NCI-H187 treated with DMSO at 0.1 percent for 48 hours (cell line): ENCODE measurements around the gene DHRS13.
"Not testable (repeated sequence)": the region's sequence is repeated elsewhere in the genome, so short reads cannot be mapped to it uniquely, and the experiment has no call there.

Experiments used
- DNase-seq: peaks from one replicate; lab custom pipeline; 2025; lab: John Stamatoyannopoulos, UW

DHRS13 gene

DNA sequence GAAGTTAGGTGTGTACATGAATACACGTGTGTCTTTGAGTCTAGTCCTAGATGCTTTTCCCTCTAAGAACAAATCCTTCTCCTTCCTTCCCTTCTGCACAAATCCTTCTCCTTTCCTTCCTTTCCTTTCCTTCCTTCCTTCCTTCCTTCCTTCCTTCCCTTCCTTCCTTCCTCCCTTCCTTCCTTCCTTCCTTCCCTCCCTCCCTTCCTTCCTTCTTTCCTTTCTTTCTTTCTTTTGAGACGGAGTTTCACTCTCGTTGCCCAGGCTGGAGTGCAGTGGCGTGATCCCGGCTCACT, 615 bp upstream of the DHRS13 start:
- not testable (repeated sequence) for DNase-seq

DNA sequence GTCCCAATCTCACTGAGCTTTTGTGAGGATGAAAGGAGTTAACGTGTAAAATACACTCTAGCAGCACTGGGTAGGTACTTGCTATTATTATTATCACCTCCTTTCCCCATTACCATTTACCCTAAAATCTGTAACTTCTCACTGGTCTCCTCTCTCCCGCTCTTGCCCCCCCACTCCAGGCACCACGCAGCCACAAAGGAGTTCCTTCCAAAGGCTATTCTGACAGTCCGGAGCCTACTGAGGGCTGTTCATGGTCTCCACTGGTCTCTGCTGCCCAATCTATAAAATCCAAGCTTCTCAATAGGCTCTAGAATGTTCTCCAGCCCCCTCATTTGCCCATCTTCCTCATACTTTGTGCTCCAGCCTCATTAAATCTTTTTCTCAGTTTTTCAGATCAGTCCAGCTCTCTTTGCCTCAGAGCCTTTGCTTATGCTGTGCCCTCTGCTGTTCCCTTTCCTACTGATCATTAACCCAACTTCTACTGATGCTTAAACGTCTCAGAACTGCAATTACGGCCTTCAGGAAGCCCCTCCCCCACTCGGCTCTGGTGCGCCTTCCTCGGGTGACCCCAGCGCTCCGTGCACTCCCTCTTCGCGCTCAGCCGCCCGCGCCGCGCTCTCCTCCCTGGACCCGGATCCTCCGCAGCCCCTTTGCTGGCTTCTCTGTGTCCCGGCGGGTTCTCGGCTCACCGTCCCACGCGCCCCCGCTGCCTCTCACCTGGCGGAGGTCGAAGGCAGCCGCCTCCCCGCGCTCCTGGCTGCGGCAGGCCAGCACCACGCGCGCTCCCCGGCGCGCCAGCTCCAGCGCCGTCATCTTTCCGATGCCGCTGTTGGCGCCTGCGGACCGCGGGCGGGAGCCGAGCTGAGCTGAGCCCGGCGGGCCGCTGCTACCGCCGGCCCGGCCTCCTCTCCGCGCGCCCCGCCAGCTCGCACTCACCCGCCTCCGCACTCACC, 737 bp downstream of the DHRS13 start:
- no peak for DNase-seq

DNA sequence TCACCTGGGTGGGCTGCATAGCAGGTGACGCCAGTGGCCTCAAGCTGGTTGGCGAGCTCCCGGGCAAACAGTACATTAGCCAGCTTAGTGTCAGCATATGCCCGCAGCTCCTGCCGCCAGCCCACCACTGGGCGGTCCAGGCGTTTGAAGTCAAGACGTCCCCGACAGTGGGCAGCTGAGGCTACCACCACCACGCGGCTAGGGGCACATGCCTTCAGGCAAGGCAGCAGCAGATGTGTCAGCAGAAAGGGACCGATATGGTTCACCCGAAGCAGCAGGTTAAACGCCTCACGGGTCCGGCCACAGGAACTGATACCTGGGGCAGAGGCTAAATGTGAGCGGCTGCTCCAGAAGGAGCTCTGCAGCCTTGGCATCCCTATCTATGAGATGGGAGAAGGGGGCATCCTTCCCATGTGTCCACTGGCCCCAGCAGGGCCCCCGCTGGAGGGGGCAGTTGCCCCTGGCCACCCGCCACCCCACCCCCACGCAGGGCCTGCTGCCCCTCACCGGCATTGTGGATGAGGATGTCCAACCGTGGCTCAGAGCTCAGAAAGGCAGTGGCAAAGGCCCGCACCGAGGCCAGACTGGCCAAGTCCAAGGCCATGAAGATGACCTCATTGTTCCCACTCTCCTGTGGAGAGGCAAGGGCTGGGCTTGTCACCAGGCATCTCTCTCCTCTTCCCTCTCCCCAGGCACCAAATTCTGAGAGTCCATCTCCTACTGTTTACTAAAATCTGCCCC, 1.7 kb downstream of the DHRS13 start:
- no peak for DNase-seq

DNA sequence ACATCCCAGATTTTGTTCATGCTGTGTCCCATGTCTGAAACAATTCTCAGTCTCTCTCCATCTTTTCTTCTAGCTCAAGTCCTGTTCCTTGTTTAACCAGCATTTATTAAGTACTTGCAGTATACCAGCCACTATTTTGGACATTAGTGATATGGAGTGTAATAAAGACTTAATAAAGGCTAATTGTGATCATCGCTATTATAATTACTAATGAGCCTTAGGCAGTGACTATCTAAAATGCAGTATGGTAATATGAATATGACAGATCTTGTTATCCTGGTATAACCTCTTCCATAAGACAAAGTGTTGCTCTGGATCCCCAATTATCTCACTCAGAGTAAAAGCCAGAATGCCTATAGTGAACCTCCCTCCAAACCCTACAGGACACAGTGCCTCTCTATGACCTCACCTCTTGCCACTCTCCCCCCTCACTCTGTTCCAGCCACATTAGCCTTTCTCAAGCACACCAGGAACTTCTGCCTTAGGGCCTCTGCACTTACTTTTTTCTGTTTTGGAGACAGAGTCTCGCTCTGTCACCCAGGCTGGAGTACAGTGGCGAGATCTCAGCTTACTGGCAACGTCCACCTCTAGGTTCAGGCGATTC, 3.6 kb downstream of the DHRS13 start:
- DNase-seq = no peak

DNA sequence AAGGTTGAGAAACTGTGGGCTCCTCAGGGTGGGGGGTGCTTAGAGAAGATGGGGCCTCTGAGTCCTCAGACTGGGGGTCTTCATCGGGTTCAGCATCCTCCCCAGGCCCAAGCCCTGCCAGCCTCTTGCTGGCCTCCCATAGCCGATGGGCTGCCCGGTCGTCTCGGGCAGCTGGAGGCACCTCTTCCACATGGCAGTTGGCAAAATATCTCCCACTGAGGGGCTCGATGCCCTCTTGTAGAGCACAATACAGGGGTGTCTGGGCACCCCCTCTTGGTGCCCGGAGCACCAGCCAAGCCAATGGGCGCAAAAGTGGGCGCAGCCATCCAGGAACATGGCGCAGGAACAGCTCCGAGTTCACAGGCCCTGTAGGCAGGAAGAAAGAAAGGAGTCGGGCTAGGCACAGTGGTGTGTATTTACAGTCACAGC, 4.3 kb downstream of the DHRS13 start:
- DNase-seq = no peak

DNA sequence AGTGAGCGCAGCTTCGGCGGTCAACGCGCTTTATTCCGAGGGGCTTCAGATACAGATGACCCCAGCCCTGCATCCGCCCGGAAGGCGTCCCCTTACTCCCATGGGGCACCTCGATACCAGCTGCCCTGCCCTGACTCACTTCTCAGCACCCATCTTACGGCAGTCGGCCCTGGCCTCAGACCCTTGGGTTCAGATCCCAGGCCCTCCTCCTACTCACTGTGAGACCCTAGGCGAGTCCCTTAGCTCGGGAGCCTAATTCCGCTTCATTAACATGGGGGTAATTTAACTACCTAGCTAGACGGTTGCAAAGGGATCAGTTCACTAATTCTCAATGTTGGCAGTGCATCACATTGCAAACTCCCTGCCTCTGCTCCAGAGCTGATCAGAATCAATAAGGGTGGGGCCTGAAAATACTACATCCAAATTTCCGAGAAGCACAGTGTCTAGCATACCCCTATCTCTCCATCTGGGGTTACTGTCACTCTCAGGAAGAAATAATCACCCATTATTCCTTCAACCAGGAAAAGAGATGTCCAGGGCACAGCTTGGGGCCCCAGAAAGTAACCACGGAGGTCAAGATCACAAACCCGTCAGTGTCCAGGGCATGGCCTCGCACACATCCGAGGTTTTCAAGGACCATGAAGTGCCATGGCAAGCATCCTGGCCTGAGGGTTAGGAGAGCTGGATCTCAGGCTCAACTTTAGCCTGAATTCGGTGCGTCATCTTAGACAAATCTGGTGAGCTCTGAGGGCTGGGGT, 4.9 kb downstream of the DHRS13 start:
- no peak for DNase-seq

DNA sequence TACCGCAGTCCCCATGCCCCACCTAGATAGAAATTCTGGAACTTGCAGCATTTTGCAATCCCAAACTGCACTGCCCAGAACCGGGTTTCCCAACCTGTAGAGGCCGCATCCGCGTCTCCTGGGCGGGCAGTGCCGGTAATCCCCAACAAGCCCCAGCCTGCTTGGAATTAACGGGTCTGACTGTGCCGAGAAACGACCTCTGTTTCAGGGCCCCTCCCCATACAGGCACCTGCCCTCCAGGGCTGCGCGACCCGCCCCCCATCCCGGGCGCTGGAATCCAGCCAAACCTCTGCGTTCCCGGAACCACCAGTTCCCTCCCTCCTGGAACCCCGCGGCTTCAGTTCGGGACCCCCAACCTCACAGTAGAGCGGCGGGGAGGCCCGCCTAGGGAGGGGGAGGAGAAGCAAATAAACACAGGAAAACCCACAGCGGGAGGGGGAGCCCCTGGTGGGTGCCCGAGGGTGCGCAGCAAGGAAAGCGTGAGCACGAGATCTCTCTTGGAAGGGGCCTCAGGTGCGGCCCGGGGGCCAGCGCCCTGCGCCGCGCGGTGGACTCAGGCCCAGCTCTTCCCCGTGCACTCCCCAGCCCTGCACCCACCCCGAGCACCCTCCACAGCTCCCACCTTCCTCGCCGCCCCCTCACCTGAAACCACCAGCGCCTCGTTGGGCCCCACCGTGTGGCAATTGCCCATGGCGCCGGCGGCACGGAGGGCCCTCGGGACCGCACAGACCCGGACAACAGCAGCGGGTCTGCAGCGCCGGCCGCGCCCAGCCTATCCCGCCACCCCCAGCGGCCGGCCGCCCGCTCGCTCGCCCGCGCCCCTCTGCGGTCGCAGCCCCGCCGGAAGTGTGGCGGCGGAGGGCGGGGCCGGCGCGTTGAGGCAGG, 5.8 kb downstream of the DHRS13 start, which contains the start of gene FLOT2:
Gene FLOT2, minus strand, starts transcription at position 850 of the 885 bp plus-strand sequence. Its CDS starts 159 bp downstream, at position 691.
- no peak for DNase-seq

DNA sequence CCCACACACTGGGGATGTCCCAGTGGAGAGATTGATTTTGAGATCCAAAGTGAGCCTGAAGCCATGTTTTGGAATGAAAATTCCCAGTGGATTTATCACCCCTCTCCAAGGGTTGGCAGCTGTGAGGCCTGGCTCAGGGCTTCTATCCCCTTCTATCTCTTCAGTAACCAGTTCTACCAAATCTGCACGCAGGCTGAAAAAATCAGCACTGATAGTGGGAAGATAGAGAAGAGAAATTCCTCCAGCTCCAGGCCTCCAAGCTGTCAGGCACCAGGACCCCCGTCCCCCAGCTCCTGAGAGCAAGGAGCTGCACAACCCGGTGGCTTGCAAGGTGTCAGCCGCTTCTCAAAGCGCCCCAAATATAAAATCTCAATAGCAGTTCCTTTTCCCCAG, 6.4 kb downstream of the DHRS13 start:
- DNase-seq = no peak

DNA sequence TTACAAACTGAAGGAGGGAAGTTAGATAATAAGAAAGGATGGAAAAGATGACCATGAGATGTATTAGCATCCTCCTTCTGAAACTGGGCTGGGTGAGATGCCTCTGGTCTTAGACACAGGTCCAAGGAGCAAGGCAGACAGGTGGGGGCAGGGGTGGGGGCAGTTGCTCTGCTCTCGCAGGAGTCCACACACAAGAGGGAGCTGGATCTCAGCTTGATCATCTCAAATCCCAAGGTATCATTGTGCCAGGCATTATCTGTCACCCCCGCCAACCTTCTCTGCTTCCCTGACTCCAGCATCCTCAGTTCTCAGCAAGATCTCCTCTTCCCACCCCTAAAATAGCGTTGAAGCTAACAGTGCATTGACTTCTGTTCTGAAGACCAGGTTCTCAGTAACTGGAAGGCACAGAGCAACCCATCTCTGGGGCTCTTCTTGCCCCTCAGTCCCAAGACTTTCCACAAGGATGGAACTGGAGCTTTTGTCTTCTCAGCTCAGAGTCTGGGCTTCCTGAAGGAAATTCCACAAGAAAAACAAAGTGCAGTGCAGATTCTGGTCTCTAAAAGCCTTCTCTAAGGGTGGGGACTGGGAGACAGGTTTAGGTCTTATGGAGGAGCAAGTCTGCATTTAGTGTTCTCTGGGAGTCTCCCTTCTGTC, 7.0 kb downstream of the DHRS13 start:
- no peak for DNase-seq

DNA sequence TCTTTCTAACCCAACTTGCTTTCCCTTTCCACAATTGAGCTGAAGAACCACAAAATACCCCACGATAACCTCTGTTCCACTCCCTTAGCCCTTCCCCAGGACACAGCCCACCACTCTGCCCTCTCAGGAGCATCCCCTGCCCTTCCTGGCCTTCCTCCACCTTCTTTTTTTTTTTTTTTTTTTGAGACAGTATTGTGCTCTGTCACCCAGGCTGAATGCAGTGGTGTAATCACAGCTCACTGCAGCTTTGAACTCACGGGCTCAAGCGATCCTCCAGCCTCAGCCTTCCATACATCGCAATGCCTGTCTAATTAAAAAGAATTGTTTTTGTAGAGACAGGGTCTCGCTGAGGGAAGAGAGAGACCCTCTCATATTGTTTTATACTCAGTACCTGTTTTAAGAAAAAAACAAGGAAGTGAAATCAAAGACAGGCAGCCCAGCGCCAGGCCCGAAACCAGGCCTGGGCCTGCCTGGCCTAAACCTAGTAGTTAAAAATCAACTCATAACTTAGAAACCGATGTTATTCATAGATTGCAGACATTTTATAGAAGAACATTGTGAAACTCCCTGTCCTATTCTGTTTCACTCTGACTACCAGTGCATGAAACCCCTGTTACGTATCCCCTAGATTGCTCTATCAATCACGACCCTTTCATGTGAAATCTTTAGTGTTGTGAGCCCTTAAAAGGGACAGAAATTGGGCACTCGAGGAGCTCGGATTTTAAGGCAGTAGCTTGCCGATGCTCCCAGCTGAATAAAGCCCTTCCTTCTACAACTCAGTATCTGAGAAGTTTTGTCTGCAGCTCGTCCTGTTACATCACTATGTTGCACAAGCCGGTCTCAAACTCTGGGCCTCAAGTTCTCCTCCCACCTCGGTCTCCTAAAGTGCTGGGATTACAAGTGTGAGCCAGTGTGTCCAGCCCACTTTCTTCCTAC, 9.4 kb downstream of the DHRS13 start:
- not testable (repeated sequence) for DNase-seq

DNA sequence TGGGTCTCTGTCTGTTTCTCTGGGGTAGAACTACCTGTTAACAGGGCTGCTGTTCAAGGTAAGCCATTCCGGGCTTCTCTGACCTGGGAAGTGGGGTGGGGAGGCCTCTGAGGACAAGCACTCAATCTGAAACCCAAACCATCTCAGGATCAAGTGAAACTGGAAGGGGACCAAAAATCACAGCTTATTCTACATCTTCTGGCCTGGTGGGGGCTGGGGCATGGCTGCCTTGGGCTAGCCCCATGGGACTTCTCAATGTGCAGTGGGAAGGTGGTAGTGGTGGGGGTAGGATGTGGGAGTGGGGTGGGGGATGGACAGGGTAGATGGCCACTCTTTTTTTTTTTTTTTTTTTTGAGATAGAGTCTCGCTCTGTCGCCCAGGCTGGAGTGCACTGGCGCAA, 10.9 kb downstream of the DHRS13 start:
- DNase-seq = no peak

DNA sequence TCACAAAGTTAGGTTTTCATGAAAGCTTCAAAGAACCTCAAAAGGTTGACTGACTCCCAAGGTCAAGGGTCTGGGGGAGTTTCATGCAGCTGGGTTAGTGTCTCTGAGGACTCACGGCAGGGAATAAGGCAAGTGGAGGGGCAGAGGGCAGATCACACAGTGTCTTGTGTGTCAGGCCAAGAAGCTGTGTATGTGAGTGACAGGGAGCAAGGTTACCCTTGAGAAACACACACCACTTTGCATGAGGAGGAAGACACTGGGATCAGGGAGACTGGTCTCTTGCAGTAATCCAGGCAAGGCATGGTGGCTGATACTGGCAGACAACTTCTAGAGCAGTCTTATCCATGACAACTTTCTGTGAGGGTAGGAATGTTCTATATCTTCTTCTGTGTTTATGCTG, 11.7 kb downstream of the DHRS13 start:
- no peak for DNase-seq

DNA sequence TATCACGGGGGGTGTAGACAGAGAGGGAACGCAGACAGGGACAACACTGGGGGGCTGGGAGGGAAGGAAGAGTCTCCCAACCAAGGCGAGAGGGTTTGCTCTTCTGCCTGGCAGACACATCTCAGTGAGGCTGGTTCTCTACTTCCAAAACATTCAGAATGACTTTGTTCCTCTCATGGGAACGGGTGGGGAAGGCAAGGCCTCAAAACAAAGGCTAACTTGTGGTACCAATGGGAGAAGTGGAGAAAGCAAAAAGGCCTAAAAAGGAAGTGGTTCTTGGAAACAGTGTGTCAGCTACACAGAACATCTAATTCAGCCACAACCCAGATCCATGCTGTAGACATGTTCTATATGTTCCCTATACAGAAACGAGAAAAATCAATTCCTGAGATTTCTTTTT, 12.9 kb downstream of the DHRS13 start:
- no peak for DNase-seq

DNA sequence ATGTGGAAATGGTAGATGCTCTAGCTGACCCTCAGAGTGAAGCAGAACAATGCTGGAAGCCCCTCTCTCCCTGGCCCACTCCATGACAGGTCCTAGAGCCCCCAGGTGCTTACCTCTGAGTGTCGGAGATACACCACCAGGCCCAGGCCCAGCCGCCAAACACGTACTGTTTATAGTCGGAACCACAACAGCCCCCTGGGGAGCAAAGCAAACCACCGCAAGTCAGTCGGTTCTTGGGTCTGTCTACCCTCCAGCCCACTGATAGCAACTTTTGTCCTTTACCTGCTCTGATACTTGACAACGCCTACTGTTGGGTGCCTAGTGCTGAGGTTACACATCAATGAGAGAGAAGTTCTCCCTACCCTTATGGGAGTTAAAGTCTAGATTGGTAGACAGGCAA, 14.0 kb downstream of the DHRS13 start:
- no peak for DNase-seq

DNA sequence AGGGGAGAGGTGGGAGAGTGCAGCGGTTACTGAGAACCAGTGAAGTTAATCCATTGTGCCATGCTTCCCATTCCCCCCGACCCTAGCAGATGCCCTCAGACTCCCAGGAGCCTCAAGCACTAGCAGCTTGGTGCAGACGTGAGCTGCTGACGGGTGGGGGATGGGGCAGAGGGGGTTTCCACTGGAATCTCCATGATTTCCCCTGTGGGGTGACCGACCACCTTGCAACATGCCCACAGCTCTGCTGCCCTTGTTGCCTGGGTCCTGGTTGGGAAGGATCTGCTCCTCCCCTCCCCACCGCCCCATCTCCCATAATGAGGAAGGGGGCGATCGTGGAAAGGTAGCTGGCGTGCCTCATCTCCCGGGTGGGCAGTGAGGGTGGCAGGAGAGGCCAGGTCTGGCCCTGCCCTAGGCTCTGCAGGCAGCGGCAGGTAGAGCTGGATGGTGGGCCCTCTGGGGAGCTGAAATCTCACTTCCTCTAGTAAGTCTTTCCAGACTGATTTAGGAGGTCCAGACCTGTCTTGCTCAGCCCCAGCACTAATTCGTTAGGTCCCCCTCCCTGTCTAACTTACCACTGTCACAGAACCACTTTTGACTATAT, 14.9 kb downstream of the DHRS13 start:
- DNase-seq = no peak

DNA sequence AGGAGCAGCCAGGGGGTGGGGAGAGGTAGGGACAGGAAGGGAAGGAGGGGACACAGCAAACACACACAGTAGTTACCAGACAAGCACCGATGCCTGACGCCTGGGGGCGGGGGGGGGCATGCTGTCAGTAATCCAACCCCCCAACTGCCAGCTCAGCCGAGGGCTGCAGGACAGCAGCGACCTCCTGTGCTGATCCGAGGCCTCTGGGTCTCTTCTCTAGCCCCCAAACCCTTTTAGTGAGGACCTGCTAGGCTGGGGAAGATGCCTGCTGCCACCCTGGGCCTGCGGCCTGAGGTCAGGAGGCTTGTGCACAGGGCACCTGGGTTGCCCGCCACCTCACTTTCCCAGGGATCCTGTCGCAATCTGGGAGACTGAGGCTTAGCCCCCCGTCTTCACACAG, 16.9 kb downstream of the DHRS13 start:
- no peak for DNase-seq

DNA sequence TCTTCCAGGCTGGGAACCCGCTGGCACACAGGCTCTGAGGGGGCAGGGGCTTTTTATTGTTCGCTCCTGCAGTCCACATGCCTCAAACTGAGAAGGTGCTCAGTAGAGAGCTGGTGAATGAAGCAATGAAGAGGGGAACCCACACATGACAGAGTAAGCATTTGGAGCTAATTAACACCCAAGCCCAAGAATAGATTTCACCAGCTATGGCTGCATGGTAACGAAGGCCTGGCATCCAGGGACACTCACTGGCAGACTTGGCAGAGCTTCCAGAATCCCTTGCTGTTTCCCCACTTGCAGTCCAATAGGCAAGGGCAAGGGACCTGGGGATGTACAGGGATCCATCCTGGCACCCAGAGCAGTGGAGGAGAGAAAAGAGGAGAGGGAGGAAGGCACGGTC, 17.5 kb downstream of the DHRS13 start:
- DNase-seq = no peak

DNA sequence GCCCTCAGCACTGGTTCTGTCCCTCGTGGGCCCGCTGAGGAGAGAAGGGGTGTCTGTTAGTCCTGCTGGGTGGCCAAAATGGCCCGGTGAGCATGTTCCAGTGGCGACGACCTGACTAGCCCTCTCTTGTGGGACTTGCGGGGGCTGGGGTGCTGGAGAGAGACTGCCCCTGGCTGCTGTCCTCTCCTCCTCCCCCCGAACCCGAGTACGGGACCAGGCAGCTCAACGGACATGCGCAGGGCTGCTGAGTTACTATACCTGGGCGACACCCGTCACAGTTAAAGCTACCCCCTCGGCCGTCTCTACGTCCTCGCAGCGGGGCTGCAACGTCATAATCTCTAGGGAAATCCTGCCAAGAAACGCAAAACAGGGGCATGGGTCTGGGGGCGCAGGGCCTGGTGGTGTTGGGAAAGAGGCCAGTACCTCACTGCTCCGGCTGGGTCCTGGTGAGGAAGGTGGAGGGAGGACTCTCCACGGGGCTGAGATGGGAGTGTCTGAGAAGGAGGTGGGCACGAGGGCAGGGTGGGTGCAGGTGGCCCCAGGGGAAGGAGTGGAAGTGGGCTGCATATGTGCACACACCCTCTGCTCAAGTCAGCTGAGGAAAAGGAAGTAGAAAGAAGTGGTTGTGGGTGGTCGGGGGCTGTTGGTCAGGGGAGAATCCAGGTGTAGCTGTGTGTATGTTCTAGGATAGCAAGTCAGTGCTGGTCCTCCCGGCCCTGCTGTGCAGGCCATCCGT, 18.7 kb downstream of the DHRS13 start:
- no peak for DNase-seq
